ENCODE results near the gene NUPR1.

NUPR1 gene

GRCh38 chr16:28574925-28575324, 36.2 kb upstream of the NUPR1 start:
- Histone ChIP-seq H3K27me3 (ENCODE audit: insufficient read depth, poor library complexity, severe bottlenecking) (no peaks in the 10 kb centered on the region), H3K27ac (replicated peaks) (no peak overlapping the region), H3K4me3 (replicated peaks; ENCODE audit: insufficient read depth, low read length) (no peak overlapping the region)
- TF ChIP-seq REST (IDR thresholded peaks at IDR 0.05; ENCODE audit: insufficient replicate concordance, low read depth) (no peak), POLR2AphosphoS5 (IDR thresholded peaks at IDR 0.05; ENCODE audit: low read depth) (no peak), GABPA (IDR thresholded peaks at IDR 0.05; ENCODE audit: low read depth) (no peak), SPI1 (IDR thresholded peaks at IDR 0.05; ENCODE audit: borderline replicate concordance, low read depth) (no peak)
- no peak for DNase-seq (ENCODE audit: low read depth in 1 of 2, low spot score in 1 of 2)

- DNase-seq (ENCODE audit: low read depth in 1 of 2, low spot score in 1 of 2) = no peak
- Histone ChIP-seq H3K27me3 (ENCODE audit: insufficient read depth, poor library complexity, severe bottlenecking) (no peaks in the 10 kb centered on the region), H3K4me3 (replicated peaks; ENCODE audit: insufficient read depth, low read length) (no peak overlapping the region), H3K27ac (replicated peaks) (no peak overlapping the region)
- no peak for TF ChIP-seq REST (IDR thresholded peaks at IDR 0.05; ENCODE audit: insufficient replicate concordance, low read depth)
- TF ChIP-seq SPI1 (IDR thresholded peaks at IDR 0.05; ENCODE audit: borderline replicate concordance, low read depth) = no peak
- no peak for TF ChIP-seq CTCF (IDR thresholded peaks at IDR 0.05; ENCODE audit: insufficient read depth, low read length)
Measured at GRCh38 chr16:28573738-28574718, 35.3 kb upstream of the NUPR1 start.

- TF ChIP-seq GABPA (IDR thresholded peaks at IDR 0.05; ENCODE audit: low read depth) (no peak), SPI1 (IDR thresholded peaks at IDR 0.05; ENCODE audit: borderline replicate concordance, low read depth) (no peak), CTCF (IDR thresholded peaks at IDR 0.05; ENCODE audit: insufficient read depth, low read length) (no peak), REST (IDR thresholded peaks at IDR 0.05; ENCODE audit: insufficient replicate concordance, low read depth) (no peak), POLR2AphosphoS5 (IDR thresholded peaks at IDR 0.05; ENCODE audit: low read depth) (no peak)
- no peak overlapping the region for H3K27ac ChIP-seq (replicated peaks)
- DNase-seq (ENCODE audit: low read depth in 1 of 2, low spot score in 1 of 2) = no peak
- no peaks in the 10 kb centered on the region for H3K27me3 ChIP-seq (ENCODE audit: insufficient read depth, poor library complexity, severe bottlenecking)
- no peak overlapping the region for H3K4me3 ChIP-seq (replicated peaks; ENCODE audit: insufficient read depth, low read length)
Measured at GRCh38 chr16:28572696-28573510, 34.1 kb upstream of the NUPR1 start.

Measured in HL-60 (cell line).